SK-N-SH (cell line): Measurements from ENCODE around the gene GSG1L. TPM values are rescaled to one million over a fixed set of nuclear protein-coding genes. Genes with fewer than 3 reads are reported as not detected.

Source experiments
- CTCF ChIA-PET: fragments of 300-600, 350-600 bp; formaldehyde crosslinking; extraction: SDS; loops from one replicate; lab custom pipeline; 2021; lab: Yijun Ruan, JAX
- POLR2A ChIA-PET: fragments of 350-600 bp; sonication (Branson Sonifier 250); formaldehyde crosslinking; extraction: SDS; loops from one replicate; lab custom pipeline; 2020; ENCODE audit warnings: antibody characterized with exemption, inconsistent platforms; lab: Yijun Ruan, JAX
- DNase-seq: peaks from one replicate; pipeline ENCODE4 v3.0.0; 2012
- H2AFZ ChIP-seq: fragments of 200-600 bp; sonication (generic); 2 replicates; pipeline ENCODE4 v1.8.1; 2016; ENCODE audit warnings: antibody characterized with exemption, mild to moderate bottlenecking, low read depth
- H3F3A ChIP-seq: fragments of 200-600 bp; sonication (generic); replicated peaks from 2 replicates; pipeline ENCODE3; 2016; ENCODE audit warnings: antibody characterized with exemption, mild to moderate bottlenecking; ENCODE audit not compliant: insufficient read depth
- H3K27ac ChIP-seq, 2 experiments: fragments of 200-500 bp in 1 of 2; fragments of 200-600 bp in 1 of 2; sonication (Bioruptor generic) in 1 of 2; sonication (generic), shearing (Covaris generic) in 1 of 2; 2 replicates each; pipeline versions ENCODE4 v1.5.1 to v1.6.1; 2014 to 2016; ENCODE audit warnings: low read depth in 2 of 2, inconsistent platforms in 1 of 2, low read length in 1 of 2, mild to moderate bottlenecking in 1 of 2, mixed read lengths in 1 of 2
- H3K27me3 ChIP-seq: fragments of 200-600 bp; sonication (generic), shearing (Covaris generic); 2 replicates; pipeline ENCODE4 v1.6.1; 2016; ENCODE audit warnings: mixed run types; ENCODE audit not compliant: insufficient read depth
- H3K36me3 ChIP-seq, 2 experiments: fragments of 200-500 bp in 1 of 2; fragments of 200-600 bp in 1 of 2; sonication (Bioruptor generic) in 1 of 2; sonication (generic) in 1 of 2; replicated peaks in 1 of 2; 2 replicates each; pipeline versions ENCODE3 to v1.5.1; 2014 to 2016; ENCODE audit warnings: low read length in 1 of 2, mild to moderate bottlenecking in 1 of 2; ENCODE audit not compliant: insufficient read depth in 2 of 2, control insufficient read depth in 1 of 2
- H3K4me1 ChIP-seq, 2 experiments: fragments of 200-500 bp in 1 of 2; fragments of 200-600 bp in 1 of 2; sonication (Bioruptor generic) in 1 of 2; sonication (generic), shearing (Covaris generic) in 1 of 2; 2 replicates each; pipeline versions ENCODE4 v1.5.1 to v1.6.1; 2014 to 2016; ENCODE audit warnings: low read depth in 1 of 2, low read length in 1 of 2, mixed run types in 1 of 2; ENCODE audit not compliant: insufficient read depth in 2 of 2, control insufficient read depth in 1 of 2
- H3K4me2 ChIP-seq: fragments of 200-600 bp; sonication (generic), shearing (Covaris generic); 2 replicates; pipeline ENCODE4 v1.6.1; 2017; ENCODE audit warnings: mixed run types
- H3K4me3 ChIP-seq, 2 experiments: fragments of 200-500 bp in 1 of 2; fragments of 200-600 bp in 1 of 2; sonication (Bioruptor generic) in 1 of 2; sonication (generic), shearing (Covaris generic) in 1 of 2; 2 replicates each; pipeline versions ENCODE4 v1.5.1 to v1.8.1; 2014 to 2016; ENCODE audit warnings: low read depth in 2 of 2, inconsistent platforms in 1 of 2, low read length in 1 of 2, mild to moderate bottlenecking in 1 of 2, mixed read lengths in 1 of 2, moderate library complexity in 1 of 2
- H3K79me2 ChIP-seq: fragments of 200-600 bp; sonication (generic); 2 replicates; pipeline ENCODE4 v1.8.1; 2017; ENCODE audit warnings: mild to moderate bottlenecking; ENCODE audit not compliant: insufficient read depth
- H3K9ac ChIP-seq: fragments of 200-600 bp; sonication (generic); 2 replicates; pipeline ENCODE4 v1.6.1; 2017; ENCODE audit warnings: mixed run types
- H3K9me2 ChIP-seq: fragments of 200-600 bp; sonication (generic); 2 replicates; pipeline ENCODE4 v1.6.1; 2017; ENCODE audit warnings: mixed run types
- H3K9me3 ChIP-seq: fragments of 200-600 bp; sonication (generic); 2 replicates; pipeline ENCODE4 v1.6.1; 2017; ENCODE audit warnings: mixed run types, mild to moderate bottlenecking, moderate library complexity
- H4K20me1 ChIP-seq: fragments of 200-600 bp; sonication (generic); 2 replicates; pipeline ENCODE4 v1.6.1; 2017; ENCODE audit warnings: mild to moderate bottlenecking, mixed run types; ENCODE audit not compliant: insufficient read depth
- ELF1 ChIP-seq: IDR thresholded peaks from 2 replicates; pipeline ENCODE4 v1.4.0; 2012
- EP300 ChIP-seq, 2 experiments: IDR thresholded peaks; 2 replicates each; pipeline versions ENCODE4 v1.4.0 to v1.6.1; 2012; ENCODE audit warnings: borderline replicate concordance in 1 of 2, low read depth in 1 of 2, low read length in 1 of 2
- EZH2phosphoT487 ChIP-seq: fragments of 200-600 bp; sonication (generic); IDR thresholded peaks from 2 replicates; pipeline ENCODE4 v1.6.1; 2017; ENCODE audit warnings: low read depth, mixed run types, mild to moderate bottlenecking, antibody characterized with exemption, moderate library complexity, borderline replicate concordance
- FOXM1 ChIP-seq: IDR thresholded peaks from 2 replicates; pipeline ENCODE4 v1.4.0; 2012; ENCODE audit warnings: low read depth, mild to moderate bottlenecking
- IRF3 ChIP-seq: fragments of 150-350 bp; IDR thresholded peaks from 2 replicates; pipeline ENCODE4 v1.6.1; 2016; ENCODE audit warnings: mild to moderate bottlenecking, low read depth, low read length
- MAX ChIP-seq: IDR thresholded peaks from 2 replicates; pipeline ENCODE4 v1.4.0; 2012; ENCODE audit warnings: low read depth
- MXI1 ChIP-seq: IDR thresholded peaks from 2 replicates; pipeline ENCODE4 v1.6.1; 2012; ENCODE audit warnings: mild to moderate bottlenecking, low read depth, low read length, improper control_type of control experiment
- NFIC ChIP-seq: IDR thresholded peaks from 2 replicates; pipeline ENCODE4 v1.4.0; 2012; ENCODE audit warnings: borderline replicate concordance
- POLR2AphosphoS5 ChIP-seq: IDR thresholded peaks from 2 replicates; pipeline ENCODE4 v1.6.1; 2012; ENCODE audit warnings: low read depth, low read length
- RAD21 ChIP-seq: IDR thresholded peaks from 2 replicates; pipeline ENCODE4 v1.6.1; 2012; ENCODE audit warnings: mild to moderate bottlenecking, low read length
- RCOR1 ChIP-seq: fragments of 150-350 bp; IDR thresholded peaks from 2 replicates; pipeline ENCODE4 v1.6.1; 2017; ENCODE audit warnings: antibody characterized with exemption, low read length
- REST ChIP-seq: IDR thresholded peaks from 2 replicates; pipeline ENCODE4 v1.6.1; 2012; ENCODE audit warnings: mild to moderate bottlenecking, low read depth, low read length, moderate library complexity
- RFX5 ChIP-seq: IDR thresholded peaks from 2 replicates; pipeline ENCODE4 v1.6.1; 2012; ENCODE audit warnings: mild to moderate bottlenecking, improper control_type of control experiment, low read length
- RXRA ChIP-seq: IDR thresholded peaks from 2 replicates; pipeline ENCODE4 v1.4.0; 2012; ENCODE audit warnings: low read depth, mild to moderate bottlenecking, borderline replicate concordance
- SIN3A ChIP-seq: IDR thresholded peaks from 2 replicates; pipeline ENCODE4 v1.6.1; 2012; ENCODE audit warnings: low read depth, mild to moderate bottlenecking, low read length, moderate library complexity, borderline replicate concordance
- TAF1 ChIP-seq: IDR thresholded peaks from 2 replicates; pipeline ENCODE4 v1.6.1; 2012; ENCODE audit warnings: low read depth, mild to moderate bottlenecking, low read length, moderate library complexity, borderline replicate concordance
- TEAD4 ChIP-seq: IDR thresholded peaks from 2 replicates; pipeline ENCODE4 v1.4.0; 2012; ENCODE audit warnings: mild to moderate bottlenecking, borderline replicate concordance; ENCODE audit not compliant: insufficient read depth
- USF1 ChIP-seq: IDR thresholded peaks from 2 replicates; pipeline ENCODE4 v1.4.0; 2012; ENCODE audit warnings: low read depth, borderline replicate concordance
- WGBS: methylation state at CpG from one replicate; pipeline ENCODE4 v1.1.6; 2017; ENCODE audit warnings: low lambda C conversion rate; 5-methylcytosine and 5-hydroxymethylcytosine counted together
- polyA plus RNA-seq, 3 experiments: library from polyadenylated mRNA; depleted of rRNA; stranded (reverse); fragments of >200 nt; gene quantifications; 2 replicates each; pipeline ENCODE4 v1.2.3, GENCODE V29; 2012
- TF ChIP-seq, protein P1 (sequence below): fragments of 200-600 bp; sonication (generic); IDR thresholded peaks from 2 replicates; pipeline ENCODE4 v1.6.1; 2017; ENCODE audit warnings: antibody characterized with exemption, mild to moderate bottlenecking, moderate library complexity

The GSG1L gene
- polyA plus RNA-seq, 1 of the 3 experiments (the other 2 are of a cell fraction), result not detected

DNA sequence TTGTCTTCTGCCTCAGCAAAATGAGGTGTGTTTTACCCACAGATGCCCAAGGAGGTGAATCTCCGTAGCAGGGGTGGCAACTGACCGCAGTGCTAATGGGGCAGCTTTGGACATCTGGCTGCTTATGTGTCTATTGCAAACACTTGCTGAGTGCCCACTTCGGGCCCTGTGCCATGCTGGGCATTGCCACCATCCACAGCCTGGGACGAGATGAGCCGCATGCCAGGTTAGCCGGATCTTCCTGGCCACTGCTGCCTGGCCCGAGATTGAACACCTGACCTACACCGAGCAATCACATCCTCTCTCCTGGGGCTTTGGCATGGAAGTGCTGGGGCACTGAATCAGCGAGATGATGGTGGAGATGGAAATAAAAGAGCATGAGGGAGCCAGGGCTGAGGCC lies 238.7 kb downstream of the GSG1L start:
- no peak for DNase-seq
- Histone ChIP-seq H3F3A (no peaks in the 10 kb centered on the region), H3K9me3 (no peaks in the 10 kb centered on the region), H3K79me2 (no peaks in the 10 kb centered on the region), H3K4me1 (no peaks in the 10 kb centered on the region), H3K4me2 (no peak overlapping the region), H3K27ac (no peak overlapping the region), H4K20me1 (no peaks in the 10 kb centered on the region), H2AFZ (no peak overlapping the region), H3K9ac (no peak overlapping the region), H3K9me2 (no peaks in the 10 kb centered on the region), H3K27me3 (peaks cover 3% of the 10 kb centered on the region; the same call in 1 of the 2 replicates), H3K36me3 (no peaks in the 10 kb centered on the region), H3K4me3 (no peak overlapping the region)
- no peak for TF ChIP-seq RAD21
- POLR2A ChIA-PET, result no interaction called here
- 40% methylated on average over 8 of the region's 9 CpGs for WGBS
- CTCF ChIA-PET, result no interaction called here

DNA sequence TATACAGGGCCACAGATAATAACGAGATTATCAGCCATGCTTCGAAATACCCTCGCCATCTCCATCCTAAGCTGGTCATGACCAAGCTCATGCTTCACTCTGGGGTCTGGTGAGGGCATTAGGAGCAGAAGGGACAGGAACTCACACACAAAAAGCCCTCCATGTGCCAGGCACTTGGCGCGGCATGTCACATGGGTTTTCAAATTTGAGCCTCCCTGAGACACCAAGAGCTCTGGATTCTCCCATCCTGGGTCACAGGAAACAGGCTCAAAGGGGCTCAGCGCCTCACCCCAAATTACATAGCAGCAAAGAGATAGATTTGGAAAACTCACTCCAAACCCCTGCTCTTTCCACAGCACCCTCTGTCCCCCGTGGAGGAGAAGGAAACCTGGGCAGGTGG lies 239.5 kb downstream of the GSG1L start:
- no peaks in the 10 kb centered on the region for H3K9me2 ChIP-seq
- no peaks in the 10 kb centered on the region for H3K9me3 ChIP-seq
- DNase-seq, result no peak
- no peak overlapping the region for H3K4me3 ChIP-seq
- ChIA-PET POLR2A (interaction anchor here (0.6 kb wide), 1 partner anchor 395 kb away, joined by 3 read pairs; no protein-coding TSS in a partner anchor), CTCF (interaction anchor here (1.0 kb wide), 1 partner anchor 97 kb away, joined by 3 read pairs; no protein-coding TSS in a partner anchor)
- H3K79me2 ChIP-seq, result no peaks in the 10 kb centered on the region
- H3K27ac ChIP-seq, result no peak overlapping the region
- whole genome bisulfite sequencing, result 29% methylated on average over 4 of the region's 7 CpGs
- no peaks in the 10 kb centered on the region for H3F3A ChIP-seq
- no peak overlapping the region for H3K9ac ChIP-seq
- H3K36me3 ChIP-seq, result no peaks in the 10 kb centered on the region
- H3K4me2 ChIP-seq, result no peak overlapping the region
- H3K4me1 ChIP-seq, result no peaks in the 10 kb centered on the region
- no peaks in the 10 kb centered on the region for H4K20me1 ChIP-seq
- TF ChIP-seq MXI1, result no peak
- no peak for TF ChIP-seq RCOR1
- no peak for TF ChIP-seq RXRA
- TF ChIP-seq, protein P1, sequence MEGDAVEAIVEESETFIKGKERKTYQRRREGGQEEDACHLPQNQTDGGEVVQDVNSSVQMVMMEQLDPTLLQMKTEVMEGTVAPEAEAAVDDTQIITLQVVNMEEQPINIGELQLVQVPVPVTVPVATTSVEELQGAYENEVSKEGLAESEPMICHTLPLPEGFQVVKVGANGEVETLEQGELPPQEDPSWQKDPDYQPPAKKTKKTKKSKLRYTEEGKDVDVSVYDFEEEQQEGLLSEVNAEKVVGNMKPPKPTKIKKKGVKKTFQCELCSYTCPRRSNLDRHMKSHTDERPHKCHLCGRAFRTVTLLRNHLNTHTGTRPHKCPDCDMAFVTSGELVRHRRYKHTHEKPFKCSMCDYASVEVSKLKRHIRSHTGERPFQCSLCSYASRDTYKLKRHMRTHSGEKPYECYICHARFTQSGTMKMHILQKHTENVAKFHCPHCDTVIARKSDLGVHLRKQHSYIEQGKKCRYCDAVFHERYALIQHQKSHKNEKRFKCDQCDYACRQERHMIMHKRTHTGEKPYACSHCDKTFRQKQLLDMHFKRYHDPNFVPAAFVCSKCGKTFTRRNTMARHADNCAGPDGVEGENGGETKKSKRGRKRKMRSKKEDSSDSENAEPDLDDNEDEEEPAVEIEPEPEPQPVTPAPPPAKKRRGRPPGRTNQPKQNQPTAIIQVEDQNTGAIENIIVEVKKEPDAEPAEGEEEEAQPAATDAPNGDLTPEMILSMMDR, result no peak
- TF ChIP-seq IRF3, result no peak
- no peak for TF ChIP-seq ELF1
- no peak for TF ChIP-seq USF1
- no peak for TF ChIP-seq EZH2phosphoT487
- no peak for TF ChIP-seq POLR2AphosphoS5
- no peak for TF ChIP-seq REST
- TF ChIP-seq FOXM1, result no peak
- TF ChIP-seq NFIC, result no peak
- TF ChIP-seq SIN3A, result no peak
- no peak for TF ChIP-seq EP300 (IDR thresholded peaks at IDR 0.05; ENCODE audit: borderline replicate concordance in 1 of 2, low read depth in 1 of 2, low read length in 1 of 2)
- TF ChIP-seq MAX, result no peak
- TF ChIP-seq RFX5, result no peak
- no peak for TF ChIP-seq TEAD4
- no peak for TF ChIP-seq TAF1
- peaks cover 10% of the 10 kb centered on the region; the same call in 1 of the 2 replicates for H3K27me3 ChIP-seq
- no peak overlapping the region for H2AFZ ChIP-seq
